Measurements from ENCODE around the gene CORO2B. TPM values are rescaled to one million over a fixed set of nuclear protein-coding genes. Genes with fewer than 3 reads are reported as not detected.
A peak's percentile ranks its signal among the peaks of the same experiment; 100 is the strongest.

The CORO2B gene
- total and polyA plus RNA-seq, 9 of the 15 experiments (the other 6 are each of a cell fraction or from before 2014, with no cell fraction given), result not detected

DNA sequence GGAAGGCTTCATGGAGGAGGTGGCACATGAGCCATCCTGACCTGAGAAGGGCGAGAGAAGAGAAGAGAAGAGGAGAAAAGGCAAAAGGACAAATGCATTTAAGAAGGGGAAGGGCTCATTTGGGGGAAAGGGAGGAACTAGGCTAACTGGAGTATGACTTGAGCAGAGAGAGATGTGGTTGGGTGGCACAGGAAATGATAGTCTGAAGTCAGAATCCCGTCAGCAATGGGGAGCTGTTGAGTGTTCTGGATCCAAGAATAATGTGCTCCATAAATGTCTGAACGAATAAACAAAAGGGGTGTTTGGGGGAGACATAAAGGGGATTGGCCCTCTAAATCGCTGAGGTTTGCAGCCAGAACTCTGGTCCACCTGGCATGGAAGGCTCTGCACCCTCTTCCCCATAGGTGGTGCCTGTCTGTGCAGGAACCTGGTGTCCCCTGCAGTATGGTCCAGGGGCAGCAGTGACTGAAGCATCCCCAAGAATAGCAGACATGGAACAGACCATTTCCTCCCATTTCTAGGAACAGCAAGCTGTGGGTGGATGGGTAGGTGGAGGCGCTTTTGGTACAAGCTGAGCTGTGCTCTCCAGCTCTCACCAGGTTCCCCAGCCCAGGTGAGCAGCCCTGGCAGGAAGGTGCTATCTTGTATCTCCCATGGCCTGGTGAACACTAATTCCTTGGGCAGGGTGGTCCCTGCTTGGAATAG lies 15.2 kb downstream of the CORO2B start:
- WGBS (ENCODE audit: insufficient coverage, low coverage, missing lambda C conversion rate), result 0% methylated on average over 4 of the region's 5 CpGs
- BruUV-seq (replicated peaks), result no TSS peak
- H3K9me1 ChIP-seq (ENCODE audit: control insufficient read depth, insufficient read depth, low read length), result no peaks in the 10 kb centered on the region
- in situ Hi-C loops (cut with MboI), result no loop called here
- POLR2A ChIA-PET, result interaction anchor here (0.7 to 0.8 kb wide), 2 partner anchors 9 to 12 kb away, joined by 3 to 5 read pairs; no protein-coding TSS in a partner anchor
- no peak overlapping the region for H3K9ac ChIP-seq (ENCODE audit: insufficient read depth in 1 of 2, low read depth in 2 of 2, low read length in 2 of 2)
- FAIRE-seq, result no peak
- peaks cover 10 to 50% of the 10 kb centered on the region in 2 experiments; a peak in 3 of 5 replicates for H3K27me3 ChIP-seq (ENCODE audit: control insufficient read depth in 2 of 2, insufficient read depth in 2 of 2, low read length in 2 of 2)
- no peaks in the 10 kb centered on the region for H3K79me2 ChIP-seq (ENCODE audit: control insufficient read depth, insufficient read depth, low read length)
- no peaks in the 10 kb centered on the region for H4K20me1 ChIP-seq (replicated peaks; ENCODE audit: control insufficient read depth, insufficient read depth, low read length)
- no peak for DNase-seq (ENCODE audit: extremely low read depth in 1 of 4, low spot score in 3 of 4)
- no peak overlapping the region for H3K4me2 ChIP-seq (ENCODE audit: insufficient read depth, low read length)
- no peak overlapping the region for H3K27ac ChIP-seq (ENCODE audit: extremely low read depth, low read depth, low read length)
- H3K9me3 ChIP-seq (replicated peaks; ENCODE audit: control insufficient read depth, insufficient read depth, low read depth, low read length), result no peaks in the 10 kb centered on the region
- no peak overlapping the region for H3K4me3 ChIP-seq
- H2AFZ ChIP-seq (ENCODE audit: low read depth, low read length), result no peak overlapping the region
- H3K36me3 ChIP-seq (ENCODE audit: control insufficient read depth, insufficient read depth, low read length), result no peaks in the 10 kb centered on the region
- no peak for ATAC-seq
- CTCF ChIA-PET (ENCODE audit: low intra/inter-chr PET ratio), result no interaction called here
- no peaks in the 10 kb centered on the region for H3K4me1 ChIP-seq (replicated peaks in 1 of 2; ENCODE audit: control insufficient read depth in 2 of 2, insufficient read depth in 2 of 2, low read length in 2 of 2)
- intact Hi-C loops (cut with micrococcal nuclease), result no loop called here
- TF ChIP-seq MYNN (IDR thresholded peaks at IDR 0.05), result no peak
- TF ChIP-seq MYNN (CRISPR knock-in tag; IDR thresholded peaks at IDR 0.05), result no peak
- TF ChIP-seq FOS (IDR thresholded peaks at IDR 0.05; ENCODE audit: extremely low read depth, insufficient read length), result no peak
- TF ChIP-seq MTA3 (IDR thresholded peaks at IDR 0.05; ENCODE audit: borderline replicate concordance), result no peak
- no peak for TF ChIP-seq ARID1B (IDR thresholded peaks at IDR 0.05)
- TF ChIP-seq ZFP36 (IDR thresholded peaks at IDR 0.05; ENCODE audit: low read depth, low read length, partially characterized antibody), result peak; percentile 82

All from K562 (cell line).